Measurements from ENCODE around the gene ERMN. TPM values are rescaled to one million over a fixed set of nuclear protein-coding genes. Genes with fewer than 3 reads are reported as not detected.

ERMN gene
- total RNA-seq, 3 donors from 2014 or later (not counting 1 experiment from before 2014, with no cell fraction given) = 13.5 to 14.4 (median 14.0) TPM

- no peak overlapping the region for H3K4me3 Mint-ChIP-seq
Observed at GRCh38 chr2:157269060-157269459, 56.6 kb downstream of the ERMN start.

More at GRCh38 chr2:157269060-157269459, 56.6 kb downstream of the ERMN start:
- Histone ChIP-seq H3K4me3 (ENCODE audit: low read length) (no peak overlapping the region), H3K27ac (ENCODE audit: low read length) (no peak overlapping the region), H3K36me3 (ENCODE audit: control insufficient read depth, insufficient read depth, low read length) (no peaks in the 10 kb centered on the region), H3K27me3 (ENCODE audit: control insufficient read depth, insufficient read depth, low read length) (no peaks in the 10 kb centered on the region), H3K4me1 (ENCODE audit: control insufficient read depth, insufficient read depth, low read length) (no peaks in the 10 kb centered on the region), H3K9me3 (ENCODE audit: control insufficient read depth, insufficient read depth, low read length) (no peaks in the 10 kb centered on the region)
- Mint-ChIP-seq H3K9me3 (no peaks in the 10 kb centered on the region), H3K4me1 (no peaks in the 10 kb centered on the region), H3K27ac (no peak overlapping the region), H3K36me3 (no peaks in the 10 kb centered on the region), H3K27me3 (ENCODE audit: low read depth in 2 of 2) (peaks cover 0 to 5% of the 10 kb centered on the region in 2 donors)
- TF ChIP-seq, protein P1, sequence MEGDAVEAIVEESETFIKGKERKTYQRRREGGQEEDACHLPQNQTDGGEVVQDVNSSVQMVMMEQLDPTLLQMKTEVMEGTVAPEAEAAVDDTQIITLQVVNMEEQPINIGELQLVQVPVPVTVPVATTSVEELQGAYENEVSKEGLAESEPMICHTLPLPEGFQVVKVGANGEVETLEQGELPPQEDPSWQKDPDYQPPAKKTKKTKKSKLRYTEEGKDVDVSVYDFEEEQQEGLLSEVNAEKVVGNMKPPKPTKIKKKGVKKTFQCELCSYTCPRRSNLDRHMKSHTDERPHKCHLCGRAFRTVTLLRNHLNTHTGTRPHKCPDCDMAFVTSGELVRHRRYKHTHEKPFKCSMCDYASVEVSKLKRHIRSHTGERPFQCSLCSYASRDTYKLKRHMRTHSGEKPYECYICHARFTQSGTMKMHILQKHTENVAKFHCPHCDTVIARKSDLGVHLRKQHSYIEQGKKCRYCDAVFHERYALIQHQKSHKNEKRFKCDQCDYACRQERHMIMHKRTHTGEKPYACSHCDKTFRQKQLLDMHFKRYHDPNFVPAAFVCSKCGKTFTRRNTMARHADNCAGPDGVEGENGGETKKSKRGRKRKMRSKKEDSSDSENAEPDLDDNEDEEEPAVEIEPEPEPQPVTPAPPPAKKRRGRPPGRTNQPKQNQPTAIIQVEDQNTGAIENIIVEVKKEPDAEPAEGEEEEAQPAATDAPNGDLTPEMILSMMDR (IDR thresholded peaks at IDR 0.05) = no peak
- intact Hi-C loops (cut with micrococcal nuclease) = no loop called here
- ATAC-seq = no peak
- WGBS (ENCODE audit: insufficient coverage) = 95% methylated on average over 2 of the region's 2 CpGs
- no peak for DNase-seq

Other genes with a start within 250 kb of the ERMN start
- gene GALNT5, start 68.1 kb downstream of the ERMN start, total RNA-seq = not detected
- 100 to 1,000 TPM; 276 to 363 (median 357) TPM for gene CYTIP, start 118.3 kb upstream of the ERMN start, total RNA-seq